HG03558 (cell line): ENCODE measurements around the gene CCDC88C.

ENCODE experiments used
- ATAC-seq: cut with Tn5 transposase; IDR thresholded peaks from one replicate; pipeline ENCODE4 v1.9.1; 2021; ENCODE audit warnings: moderate number of reproducible peaks; ENCODE audit not compliant: unreplicated experiment; ENCODE audit errors: extremely low read depth

The CCDC88C gene

GRCh38 chr14:91381801-91382670 is 35.6 kb downstream of the CCDC88C start:
- ATAC-seq: no peak

- no peak for ATAC-seq
Observed at GRCh38 chr14:91380610-91381371, 36.8 kb downstream of the CCDC88C start.

GRCh38 chr14:91380123-91380522 is 37.5 kb downstream of the CCDC88C start:
- no peak for ATAC-seq

GRCh38 chr14:91379579-91379932 is 38.1 kb downstream of the CCDC88C start:
- ATAC-seq: no peak

- ATAC-seq: no peak
Observed at GRCh38 chr14:91378930-91379578, 38.6 kb downstream of the CCDC88C start.

- ATAC-seq: no peak
Observed at GRCh38 chr14:91377700-91378652, 39.6 kb downstream of the CCDC88C start.

- no peak for ATAC-seq
Observed at GRCh38 chr14:91376547-91377477, 40.8 kb downstream of the CCDC88C start.

GRCh38 chr14:91375720-91376452 is 41.7 kb downstream of the CCDC88C start:
- no peak for ATAC-seq

- no peak for ATAC-seq
Observed at GRCh38 chr14:91374879-91375702, 42.5 kb downstream of the CCDC88C start.

- ATAC-seq: no peak
Observed at GRCh38 chr14:91374287-91374878, 43.2 kb downstream of the CCDC88C start.

GRCh38 chr14:91373591-91374254 is 43.9 kb downstream of the CCDC88C start:
- ATAC-seq: peak; percentile 57

- ATAC-seq: peak; percentile 1
Observed at GRCh38 chr14:91372671-91373495, 44.7 kb downstream of the CCDC88C start.

- ATAC-seq: no peak
Observed at GRCh38 chr14:91371990-91372375, 45.6 kb downstream of the CCDC88C start.

- no peak for ATAC-seq
Observed at GRCh38 chr14:91371011-91371989, 46.3 kb downstream of the CCDC88C start.
